Omental fat pad (tissue), 4 donors: ENCODE data around the gene HP. TPM values are rescaled to one million over a fixed set of nuclear protein-coding genes. Genes with fewer than 3 reads are reported as not detected.

Source experiments
- total RNA-seq, 4 donors: library from RNA; depleted of rRNA; stranded (reverse); fragments of >200 nt; gene quantifications; one replicate each; pipeline ENCODE4 v1.1.0, GENCODE V29; 2016

Gene HP
- total RNA-seq, 4 donors from 2014 or later, result 48.9 to 4,795 (median 1,381) TPM

Other genes with a start within 250 kb of the HP start
- gene AP1G1, start 245.7 kb upstream of the HP start, total RNA-seq, result 100 to 1,000 TPM in 1 of 4 donors, 10 to 100 TPM in 3; 80.0 to 108 (median 92.4) TPM
- gene ATXN1L, start 208.5 kb upstream of the HP start, total RNA-seq, result 10 to 100 TPM; 30.6 to 43.1 (median 37.0) TPM
- 10 to 100 TPM in 1 of 4 donors, 1 to 10 TPM in 3; 1.3 to 10.1 (median 4.4) TPM for gene ZNF821, start 170.3 kb upstream of the HP start, total RNA-seq
- gene IST1, start 159.0 kb upstream of the HP start, total RNA-seq, result 100 to 1,000 TPM; 229 to 249 (median 230) TPM
- gene PKD1L3, start 54.1 kb upstream of the HP start, total RNA-seq, result 1 to 10 TPM in 1 of 4 donors, under 1 TPM in 3; 0.60 to 1.7 (median 0.77) TPM
- gene DHODH, start 45.8 kb upstream of the HP start, total RNA-seq, result 10 to 100 TPM in 3 of 4 donors, 1 to 10 TPM in 1; 6.8 to 15.1 (median 11.9) TPM
- 10 to 100 TPM in 1 of 4 donors, 1 to 10 TPM in 3; 3.0 to 11.2 (median 3.4) TPM for gene HPR, start 8.7 kb downstream of the HP start, total RNA-seq
- gene TXNL4B, start 39.1 kb downstream of the HP start, total RNA-seq, result 10 to 100 TPM in 3 of 4 donors, 1 to 10 TPM in 1; 8.1 to 16.9 (median 15.1) TPM
- 10 to 100 TPM; 39.8 to 79.5 (median 56.5) TPM for gene DHX38, start 39.3 kb downstream of the HP start, total RNA-seq
- gene PMFBP1, start 117.7 kb downstream of the HP start, total RNA-seq, result 1 to 10 TPM in 2 of 4 donors, under 1 TPM in 2; 0.13 to 1.4 (median 0.98) TPM